ENCODE data around the gene ZNF318.
"Not testable (repeated sequence)": the region's sequence is repeated elsewhere in the genome, so short reads cannot be mapped to it uniquely, and the experiment has no call there.

The ZNF318 gene

DNA sequence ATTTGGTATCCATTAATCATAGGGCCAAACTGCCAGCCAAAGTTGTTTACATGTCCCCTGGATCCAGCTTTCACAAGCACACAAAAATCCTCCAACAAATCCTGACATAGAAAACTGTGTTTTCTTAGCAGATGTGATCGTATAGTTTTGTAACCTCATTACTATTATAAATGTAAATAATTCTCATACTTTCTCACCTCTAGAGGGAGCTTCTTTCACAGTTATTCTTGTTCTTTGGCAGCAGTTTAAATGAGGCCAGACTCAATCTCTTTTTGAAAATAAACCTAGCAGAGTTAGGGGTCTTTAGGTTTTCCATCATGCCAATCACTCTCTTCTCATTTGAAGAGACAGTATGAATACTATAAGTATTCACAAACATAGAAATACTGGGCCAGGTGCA is 17.0 kb upstream of the ZNF318 start:
- no peak for DNase-seq

DNA sequence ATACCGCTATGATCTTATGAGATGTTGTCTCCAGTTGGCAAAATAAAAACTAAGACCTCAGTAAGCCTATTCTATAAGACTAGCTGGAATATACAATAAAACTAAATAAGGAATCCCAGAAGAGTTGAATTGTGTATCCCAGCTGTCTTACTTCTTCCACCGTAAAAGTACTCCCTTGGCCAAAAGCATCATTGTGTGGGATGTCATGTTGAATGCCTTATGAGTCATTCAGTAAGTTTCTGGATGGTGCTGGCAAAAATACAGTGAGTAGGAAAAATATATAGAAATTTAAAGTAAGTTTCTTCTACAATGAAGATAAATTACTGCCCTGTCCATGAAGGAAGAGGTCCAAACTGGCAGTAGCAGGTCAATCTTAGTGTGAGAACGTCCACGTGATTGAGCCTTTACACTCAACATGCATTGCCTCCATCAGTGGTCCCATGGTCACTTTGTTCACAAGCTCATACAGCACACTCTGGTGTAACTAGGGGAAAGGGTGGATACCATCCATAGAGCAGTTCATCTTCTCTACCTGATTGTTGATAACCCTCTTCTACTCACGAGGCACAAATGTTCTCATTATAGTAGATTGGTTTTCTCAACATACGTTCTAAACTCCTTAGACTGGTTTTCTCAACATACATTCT is 13.7 kb upstream of the ZNF318 start:
- peak; percentile 70 for DNase-seq

DNA sequence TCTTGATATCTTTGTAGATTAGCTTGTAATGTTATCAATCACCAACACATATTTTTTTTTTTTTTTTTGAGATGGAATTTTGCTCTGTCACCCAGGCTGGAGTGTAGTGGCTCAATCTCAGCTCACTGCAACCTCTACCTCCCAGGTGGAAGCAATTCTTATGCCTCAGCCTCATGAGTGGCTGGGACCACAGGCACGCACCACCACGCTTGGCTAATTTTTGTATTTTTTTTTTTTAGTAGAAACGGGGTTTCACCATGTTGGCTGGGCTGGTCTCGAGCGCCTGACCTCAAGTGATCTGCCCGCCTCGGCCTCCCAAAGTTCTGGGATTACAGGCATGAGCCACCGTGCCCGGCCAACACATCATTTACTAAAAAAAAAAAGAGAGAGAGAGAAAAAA is 11.4 kb upstream of the ZNF318 start:
- DNase-seq: not testable (repeated sequence)

- DNase-seq: no peak
These were observed 9.2 kb upstream of the ZNF318 start for GRCh38 chr6:43378631-43379030.

DNA sequence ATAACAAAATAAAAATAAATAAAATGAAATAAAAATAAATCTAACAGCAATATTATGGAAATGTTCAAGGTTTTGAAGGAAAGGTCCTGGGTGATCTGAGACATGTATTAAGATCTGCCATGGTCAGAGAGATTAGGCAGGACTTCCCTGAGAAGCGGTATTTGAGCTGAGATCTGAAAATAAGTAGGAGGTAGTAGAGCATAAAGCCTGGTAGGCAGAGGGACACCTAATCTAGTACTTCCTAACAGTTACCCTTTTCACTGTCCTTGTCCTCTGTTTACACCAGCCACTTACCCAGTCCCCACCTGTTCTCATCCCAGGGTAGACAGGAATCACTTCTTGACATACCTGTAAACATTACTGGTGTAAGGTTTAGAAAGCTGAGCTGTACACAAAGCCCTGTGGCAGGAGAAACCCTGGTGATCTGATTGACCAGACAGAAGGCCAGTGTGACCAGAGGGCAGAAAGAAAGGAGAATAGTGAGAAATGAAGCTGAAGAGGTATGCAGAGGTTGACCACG is 8.3 kb upstream of the ZNF318 start:
- no peak for DNase-seq

DNA sequence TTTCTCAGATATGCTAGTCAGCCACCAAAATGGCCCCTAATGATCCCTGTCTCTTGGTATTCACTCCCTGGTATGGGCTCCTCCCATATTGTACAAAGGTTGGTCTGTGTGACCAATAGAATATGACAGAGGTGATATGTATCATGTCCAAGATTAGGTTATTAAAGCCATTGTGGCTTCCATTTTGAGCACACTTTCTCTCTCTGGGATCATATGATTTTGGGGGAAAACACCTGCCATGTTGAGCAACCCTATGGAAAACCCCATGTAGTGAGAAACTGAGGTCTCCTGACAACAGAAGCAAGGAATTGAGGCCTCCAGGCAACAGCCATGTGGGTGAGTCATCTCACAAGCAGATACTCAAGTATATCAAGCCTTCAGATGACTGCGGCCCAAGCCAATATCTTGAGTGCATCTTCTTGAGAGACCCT is 7.1 kb upstream of the ZNF318 start:
- DNase-seq: no peak

DNA sequence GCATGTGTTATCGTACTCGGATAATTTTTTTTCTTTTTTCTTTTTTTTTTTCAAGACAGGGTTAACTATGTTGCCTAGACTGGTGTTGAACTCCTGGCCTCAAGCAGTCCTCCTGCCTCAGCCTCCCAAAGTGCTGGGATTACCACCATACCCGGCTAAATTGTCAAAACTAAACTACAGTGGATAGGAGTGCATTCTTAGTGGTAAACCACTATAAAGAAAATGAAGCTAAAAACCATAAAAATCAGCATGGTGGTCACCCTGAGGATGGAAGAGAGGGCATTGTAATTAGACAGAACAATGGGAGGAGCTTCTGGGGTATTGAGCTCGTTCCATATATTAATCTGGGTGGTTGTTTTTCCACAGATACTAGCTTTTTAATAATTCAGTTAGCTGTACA is 6.2 kb upstream of the ZNF318 start:
- DNase-seq: no peak

GRCh38 chr6:43373252-43373875 is 3.9 kb upstream of the ZNF318 start:
- no peak for DNase-seq

DNA sequence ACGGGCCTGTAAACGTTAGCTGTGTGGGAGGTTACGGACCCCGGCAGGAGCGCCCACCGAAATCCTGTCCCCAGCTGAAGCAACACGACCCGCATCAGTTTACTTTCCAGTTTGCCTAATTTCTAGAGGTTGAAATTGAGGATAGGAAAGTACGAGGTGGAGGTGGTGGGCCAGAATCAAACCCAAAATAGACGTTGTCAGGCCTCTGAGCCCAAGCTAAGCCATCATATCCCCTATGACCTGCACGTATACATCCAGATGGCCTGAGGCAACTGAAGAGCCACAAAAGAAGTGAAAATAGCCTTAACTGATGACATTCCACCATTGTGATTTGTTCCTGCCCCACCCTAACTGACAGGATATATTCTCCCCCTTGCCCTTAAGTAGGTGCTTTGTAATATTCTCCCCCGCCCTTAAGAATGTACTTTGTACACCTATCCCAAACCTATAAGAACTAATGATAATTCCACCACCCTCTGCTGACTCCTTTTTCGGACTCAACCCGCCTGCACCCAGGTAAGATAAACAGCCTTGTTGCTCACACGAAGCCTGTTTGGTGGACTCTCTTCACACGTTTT is 645 bp upstream of the ZNF318 start:
- DNase-seq: not testable (repeated sequence)

GRCh38 chr6:43368259-43369160 is 937 bp downstream of the ZNF318 start:
- DNase-seq: peak; percentile 24

DNA sequence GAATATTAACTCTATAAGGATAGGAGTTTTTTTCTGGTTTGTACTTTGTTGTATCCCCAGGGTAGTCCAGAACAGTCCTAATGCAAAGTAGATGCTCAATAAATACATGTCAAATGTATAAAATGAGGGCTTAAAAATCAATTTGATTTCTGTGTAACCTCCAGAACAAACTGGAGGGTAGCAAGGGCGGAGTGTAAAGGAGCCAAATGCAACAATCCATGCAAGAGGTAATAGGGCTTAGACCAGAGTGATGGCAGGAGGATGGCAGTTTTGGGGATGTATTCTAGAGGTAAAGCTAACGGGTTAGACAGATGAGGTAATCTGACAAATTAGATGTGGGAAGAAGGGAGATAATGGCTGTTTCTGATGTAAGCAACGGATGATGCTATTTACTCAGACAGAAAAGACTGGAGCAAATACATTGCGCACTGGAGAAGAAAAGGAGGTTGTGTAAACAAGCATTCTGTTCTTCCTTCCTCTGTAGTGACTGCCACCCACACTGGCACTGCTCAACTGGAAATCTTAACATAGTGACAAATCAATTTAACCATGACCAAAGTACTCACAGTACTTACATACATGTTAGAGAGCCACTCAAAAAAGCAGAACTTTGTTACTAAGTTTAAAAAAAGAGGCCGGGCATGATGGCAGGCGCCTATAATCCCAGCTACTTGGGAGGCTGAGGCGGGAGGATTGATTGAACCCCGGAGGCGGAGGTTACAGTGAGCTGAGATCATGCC is 2.0 kb downstream of the ZNF318 start:
- no peak for DNase-seq

DNA sequence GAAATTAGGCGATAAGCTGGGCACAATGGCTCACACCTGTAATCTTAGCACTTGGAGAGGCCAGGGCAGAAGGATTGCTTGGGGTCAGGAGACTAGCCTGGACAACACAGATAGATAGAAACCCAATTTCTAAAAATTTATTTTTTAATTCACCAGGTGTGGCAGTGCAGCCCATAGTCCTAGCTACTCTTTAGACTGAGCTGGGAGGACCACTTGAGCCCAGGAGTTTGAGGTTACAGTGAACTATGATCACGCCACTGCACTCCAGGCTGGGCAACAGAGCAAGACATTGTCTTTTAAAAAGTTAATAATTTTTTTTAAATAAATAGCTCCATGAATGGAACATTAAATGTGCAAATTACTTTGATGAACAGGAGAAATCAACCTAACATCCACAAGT is 8.2 kb downstream of the ZNF318 start:
- no peak for DNase-seq

GRCh38 chr6:43359831-43360230 is 9.6 kb downstream of the ZNF318 start:
- DNase-seq: no peak

GRCh38 chr6:43359381-43359780 is 10.1 kb downstream of the ZNF318 start:
- no peak for DNase-seq

DNA sequence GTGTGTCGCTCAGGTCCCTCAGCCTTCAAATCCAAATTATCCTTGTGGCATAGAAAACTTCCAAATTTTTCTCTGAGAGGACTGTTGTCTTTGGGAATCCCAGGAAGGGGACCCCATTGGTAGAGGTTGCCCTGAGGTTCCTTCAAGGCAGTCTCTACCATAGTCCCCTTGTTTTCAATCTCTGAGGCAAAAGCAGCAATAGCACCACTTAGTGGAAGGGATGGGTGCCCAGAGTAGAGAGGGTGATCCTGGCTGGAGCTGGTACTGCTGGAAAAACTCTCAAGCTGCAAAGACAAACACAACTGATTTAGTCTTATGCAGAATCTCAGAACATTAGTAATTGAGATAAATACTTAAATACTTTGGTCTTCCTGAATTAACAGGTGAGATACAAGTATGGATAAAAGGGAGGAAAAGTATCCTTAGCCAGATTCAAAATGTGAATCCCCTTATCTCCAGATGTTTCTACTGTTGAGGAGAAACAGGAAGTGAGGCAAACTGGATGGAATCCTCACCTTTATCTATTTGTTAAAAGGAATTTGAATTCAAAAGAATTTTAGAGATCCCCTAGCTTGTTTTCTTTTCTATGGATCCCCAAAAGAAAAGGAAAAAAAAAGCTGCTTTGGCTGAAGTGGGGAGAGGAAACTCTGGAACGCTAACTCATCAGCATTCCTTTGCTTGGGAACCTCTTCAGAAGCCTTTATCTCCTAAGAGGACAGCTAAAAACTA is 13.4 kb downstream of the ZNF318 start:
- DNase-seq: no peak

GRCh38 chr6:43351951-43352350 is 17.5 kb downstream of the ZNF318 start:
- DNase-seq: not testable (repeated sequence)

DNA sequence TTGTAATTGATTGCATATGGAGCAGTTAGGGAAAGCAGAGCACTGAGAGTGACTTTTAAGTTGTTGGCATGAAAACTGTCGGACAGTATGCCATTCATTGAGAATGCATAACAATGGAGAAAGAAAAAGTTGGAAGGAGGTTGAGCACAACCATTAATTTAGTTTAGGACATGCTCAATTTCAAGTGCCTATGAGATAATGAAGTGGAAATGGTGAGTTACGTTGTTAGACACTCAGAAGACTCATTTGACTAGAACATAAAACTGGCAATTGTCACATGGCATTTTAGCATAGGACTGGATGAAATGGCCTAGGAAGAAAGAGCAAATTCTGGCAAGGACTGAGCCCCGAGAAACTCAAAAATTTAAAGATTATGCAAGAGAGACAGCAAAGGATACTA is 22.0 kb downstream of the ZNF318 start:
- DNase-seq: no peak

GRCh38 chr6:43347021-43347420 is 22.4 kb downstream of the ZNF318 start:
- no peak for DNase-seq

DNA sequence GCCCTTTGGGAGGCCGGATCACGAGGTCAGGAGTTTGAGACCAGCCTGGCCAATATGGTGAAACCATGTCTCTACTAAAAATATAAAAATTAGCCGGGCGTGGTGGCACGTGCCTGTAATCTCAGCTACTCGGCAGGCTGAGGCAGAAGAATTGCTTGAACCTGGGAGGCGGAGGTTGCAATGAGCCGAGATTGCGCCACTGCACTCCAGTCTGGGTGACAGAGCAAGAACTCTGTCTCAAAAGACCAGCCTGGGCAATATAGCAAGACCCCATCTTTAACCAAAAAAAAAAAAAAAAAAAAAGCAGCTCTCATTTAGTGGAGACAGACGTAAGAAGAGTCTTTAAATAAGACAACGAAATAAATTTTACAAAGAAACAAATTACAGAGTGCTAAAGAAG is 23.2 kb downstream of the ZNF318 start:
- DNase-seq: not testable (repeated sequence)

DNA sequence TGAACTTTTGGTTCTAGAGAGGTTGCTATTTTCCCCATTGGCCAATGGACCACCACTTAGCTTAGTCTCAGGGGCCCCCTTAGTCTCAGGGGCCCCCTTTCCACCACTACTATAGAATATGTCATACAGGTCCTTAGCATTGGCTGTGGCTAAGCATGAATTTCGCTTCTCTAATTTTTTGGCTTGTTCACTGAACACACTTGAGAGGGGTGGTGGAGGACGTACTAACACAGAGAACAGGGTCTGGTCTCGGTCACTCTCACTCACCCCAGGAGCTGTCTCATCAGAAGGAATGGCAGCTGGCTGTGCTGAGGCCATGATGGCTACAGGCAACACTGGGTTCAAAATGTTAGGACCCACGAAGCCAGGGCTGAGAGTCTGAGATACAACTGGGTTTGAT is 30.3 kb downstream of the ZNF318 start:
- DNase-seq: no peak

- DNase-seq: no peak
These were observed 31.2 kb downstream of the ZNF318 start for GRCh38 chr6:43338243-43338642.

- DNase-seq: no peak
These were observed 33.1 kb downstream of the ZNF318 start for GRCh38 chr6:43336382-43336781.
